Eye (tissue), 1 donor: ENCODE results near the gene SIN3B.

ENCODE experiments used
- DNase-seq: peaks from one replicate; pipeline ENCODE4 v3.0.0-alpha.2; 2015

The SIN3B gene

GRCh38 chr19:16914421-16914820 lies 85.2 kb downstream of the SIN3B start:
- no peak for DNase-seq

GRCh38 chr19:16915135-16915534 lies 85.9 kb downstream of the SIN3B start:
- no peak for DNase-seq

- no peak for DNase-seq
Measured at GRCh38 chr19:16915734-16916133, 86.5 kb downstream of the SIN3B start.

- no peak for DNase-seq
Measured at GRCh38 chr19:16917401-16917800, 88.2 kb downstream of the SIN3B start.

GRCh38 chr19:16919496-16919895 lies 90.3 kb downstream of the SIN3B start:
- no peak for DNase-seq

- DNase-seq = no peak
Measured at GRCh38 chr19:16920816-16921529, 91.8 kb downstream of the SIN3B start.

GRCh38 chr19:16921766-16922591 lies 92.8 kb downstream of the SIN3B start:
- DNase-seq = no peak

GRCh38 chr19:16922592-16922934 lies 93.4 kb downstream of the SIN3B start:
- DNase-seq = no peak

GRCh38 chr19:16922949-16923348 lies 93.8 kb downstream of the SIN3B start:
- DNase-seq = no peak

- DNase-seq = no peak
Measured at GRCh38 chr19:16927883-16928282, 98.7 kb downstream of the SIN3B start.

- DNase-seq = no peak
Measured at GRCh38 chr19:16928351-16928750, 99.2 kb downstream of the SIN3B start.

GRCh38 chr19:16928916-16929315 lies 99.7 kb downstream of the SIN3B start:
- DNase-seq = no peak
